ENCODE data around the gene CASZ1. TPM values are rescaled to one million over a fixed set of nuclear protein-coding genes. Genes with fewer than 3 reads are reported as not detected.

Gene CASZ1
- polyA plus RNA-seq, 1 experiment, result 0.64 TPM

- no peak for DNase-seq (ENCODE audit: low read depth)
- Histone ChIP-seq H3K36me3 (ENCODE audit: control insufficient read depth, insufficient read depth, low read length) (peaks cover 17% of the 10 kb centered on the region), H3K27me3 (ENCODE audit: control insufficient read depth, insufficient read depth, low read length) (no peaks in the 10 kb centered on the region), H3K4me3 (ENCODE audit: low read depth, low read length) (no peak overlapping the region)
- TF ChIP-seq CTCF (IDR thresholded peaks at IDR 0.05; ENCODE audit: insufficient read depth, low read depth, low read length), result no peak
- POLR2A ChIA-PET, result no interaction called here
- CTCF ChIA-PET, result no interaction called here
Observed at GRCh38 chr1:10626131-10626731, 170.2 kb downstream of the CASZ1 start.

- ChIA-PET POLR2A (no interaction called here), CTCF (no interaction called here)
- Histone ChIP-seq H3K4me3 (ENCODE audit: low read depth, low read length) (no peak overlapping the region), H3K27me3 (ENCODE audit: control insufficient read depth, insufficient read depth, low read length) (no peaks in the 10 kb centered on the region), H3K36me3 (ENCODE audit: control insufficient read depth, insufficient read depth, low read length) (peaks cover 17% of the 10 kb centered on the region)
- no peak for TF ChIP-seq CTCF (IDR thresholded peaks at IDR 0.05; ENCODE audit: insufficient read depth, low read depth, low read length)
- DNase-seq (ENCODE audit: low read depth), result no peak
Observed at GRCh38 chr1:10625554-10625953, 170.9 kb downstream of the CASZ1 start.

GRCh38 chr1:10625076-10625475 lies 171.4 kb downstream of the CASZ1 start:
- no peak for TF ChIP-seq CTCF (IDR thresholded peaks at IDR 0.05; ENCODE audit: insufficient read depth, low read depth, low read length)
- DNase-seq (ENCODE audit: low read depth), result no peak
- Histone ChIP-seq H3K4me3 (ENCODE audit: low read depth, low read length) (no peak overlapping the region), H3K27me3 (ENCODE audit: control insufficient read depth, insufficient read depth, low read length) (no peaks in the 10 kb centered on the region), H3K36me3 (ENCODE audit: control insufficient read depth, insufficient read depth, low read length) (peaks cover 14% of the 10 kb centered on the region)
- ChIA-PET POLR2A (interaction anchor here (0.6 kb wide), 1 partner anchor 17 kb away, joined by 9 read pairs; no protein-coding TSS in a partner anchor), CTCF (interaction anchor here (0.6 kb wide), 1 partner anchor 121 kb away, joined by 3 read pairs; no protein-coding TSS in a partner anchor)

- ChIA-PET CTCF (interaction anchor here (0.6 to 0.9 kb wide), 2 partner anchors 10 to 121 kb away, joined by 3 read pairs; no protein-coding TSS in a partner anchor), POLR2A (interaction anchor here (0.6 kb wide), 1 partner anchor 16 kb away, joined by 9 read pairs; no protein-coding TSS in a partner anchor)
Observed at GRCh38 chr1:10624256-10625050, 172.0 kb downstream of the CASZ1 start.

More at GRCh38 chr1:10624256-10625050, 172.0 kb downstream of the CASZ1 start:
- Histone ChIP-seq H3K27me3 (ENCODE audit: control insufficient read depth, insufficient read depth, low read length) (no peaks in the 10 kb centered on the region), H3K4me3 (ENCODE audit: low read depth, low read length) (no peak overlapping the region), H3K36me3 (ENCODE audit: control insufficient read depth, insufficient read depth, low read length) (peaks cover 11% of the 10 kb centered on the region)
- no peak for TF ChIP-seq CTCF (IDR thresholded peaks at IDR 0.05; ENCODE audit: insufficient read depth, low read depth, low read length)
- DNase-seq (ENCODE audit: low read depth), result no peak
